A673 (cell line): Measurements from ENCODE around the gene CHMP3. TPM values are rescaled to one million over a fixed set of nuclear protein-coding genes. Genes with fewer than 3 reads are reported as not detected.

ENCODE experiments used
- BruUV-seq: library from RNA; stranded (reverse); fragments of 400-500 nt; replicated peaks from 2 replicates; lab custom pipeline; 2021; lab: Mats Ljungman, UMichigan
- CTCF ChIA-PET: fragments of 300-600 bp; sonication (Branson Sonifier 250); formaldehyde crosslinking; loops from one replicate; lab custom pipeline; 2022; ENCODE audit warnings: antibody characterized with exemption; lab: Charles Lee
- POLR2A ChIA-PET: fragments of 300-600 bp; sonication (Branson Sonifier 250); formaldehyde crosslinking; loops from one replicate; lab custom pipeline; 2022; ENCODE audit warnings: antibody characterized with exemption; ENCODE audit not compliant: low non-redundant PET; lab: Charles Lee
- DNase-seq: peaks from one replicate; pipeline ENCODE4 v3.0.0-alpha.2; 2015; ENCODE audit warnings: low spot score
- H3K27ac ChIP-seq: fragments of 200-600 bp; sonication (generic); 2 replicates; pipeline ENCODE4 v1.5.1; 2016; ENCODE audit warnings: mixed run types, low read depth, mild to moderate bottlenecking, mixed read lengths, antibody characterized with exemption, low read length; ENCODE audit not compliant: poor library complexity, severe bottlenecking
- H3K27me3 ChIP-seq: fragments of 200-600 bp; sonication (generic); replicated peaks from 2 replicates; pipeline ENCODE4 v1.6.1; 2017; ENCODE audit warnings: mixed run types, low read depth, mild to moderate bottlenecking, mixed read lengths, antibody characterized with exemption, low read length; ENCODE audit not compliant: insufficient read depth, poor library complexity
- H3K36me3 ChIP-seq: fragments of 200-600 bp; sonication (generic); 2 replicates; pipeline ENCODE4 v1.6.1; 2016; ENCODE audit warnings: mixed run types, mild to moderate bottlenecking, mixed read lengths, antibody characterized with exemption, low read length; ENCODE audit not compliant: insufficient read depth, poor library complexity, severe bottlenecking
- H3K4me1 ChIP-seq: fragments of 200-600 bp; sonication (generic); 2 replicates; pipeline ENCODE4 v1.6.1; 2017; ENCODE audit warnings: mixed run types, mild to moderate bottlenecking, mixed read lengths, antibody characterized with exemption, low read length; ENCODE audit not compliant: insufficient read depth, poor library complexity, severe bottlenecking
- H3K4me3 ChIP-seq: fragments of 200-600 bp; sonication (generic); 2 replicates; pipeline ENCODE4 v1.5.1; 2016; ENCODE audit warnings: low read depth, mixed run types, mild to moderate bottlenecking, mixed read lengths, low read length; ENCODE audit not compliant: poor library complexity, severe bottlenecking
- H3K9me3 ChIP-seq: fragments of 200-600 bp; sonication (generic); 2 replicates; pipeline ENCODE4 v1.6.1; 2016; ENCODE audit warnings: mixed run types, low read depth, mild to moderate bottlenecking, mixed read lengths, antibody characterized with exemption, low read length; ENCODE audit not compliant: poor library complexity, severe bottlenecking
- EZH2 ChIP-seq: fragments of 200-600 bp; sonication (generic); IDR thresholded peaks from 2 replicates; pipeline ENCODE4 v1.6.1; 2017; ENCODE audit warnings: borderline replicate concordance, low read depth, mild to moderate bottlenecking, mixed read lengths, antibody characterized with exemption, low read length; ENCODE audit not compliant: poor library complexity, severe bottlenecking
- intact Hi-C: fragments of 100-400 bp; cut with micrococcal nuclease; formaldehyde crosslinking; loops from one replicate; pipeline ENCODE4 v1.10.0; 2022; ENCODE audit not compliant: unreplicated experiment
- total RNA-seq: library from RNA; stranded (reverse); gene quantifications from 2 replicates; pipeline ENCODE4 v1.2.3, GENCODE V29; 2021
- TF ChIP-seq, protein P1 (sequence below): fragments of 300-800, 200-600 bp; sonication (generic); conservative IDR thresholded peaks from 2 replicates; pipeline ENCODE4 v1.5.1; 2017; ENCODE audit warnings: low read depth, mild to moderate bottlenecking, antibody characterized with exemption, low read length, moderate library complexity, mixed read lengths

The CHMP3 gene
- total RNA-seq, 1 experiment from 2014 or later: 87.5 TPM

DNA sequence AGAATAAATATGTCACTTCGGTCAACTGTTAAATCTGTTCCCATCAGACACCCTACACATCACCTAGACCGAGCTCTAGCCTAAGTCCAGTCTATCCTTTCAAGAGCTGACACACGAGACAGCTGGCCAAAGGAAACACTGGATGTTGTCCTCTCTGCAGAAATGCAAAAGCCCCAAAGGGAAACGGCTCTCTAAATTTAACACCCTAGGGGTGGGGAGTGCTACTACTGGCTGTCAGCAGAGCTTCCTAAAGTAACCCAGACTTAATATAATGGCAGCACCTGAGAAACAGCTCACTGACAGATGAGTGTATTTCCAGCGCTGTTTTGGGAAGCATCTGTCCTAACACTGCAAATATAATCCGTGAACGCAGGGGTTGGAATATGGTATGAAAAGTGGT, 55.6 kb downstream of the CHMP3 start:
- no peaks in the 10 kb centered on the region for H3K27me3 ChIP-seq
- ChIA-PET CTCF (no interaction called here), POLR2A (no interaction called here)
- TF ChIP-seq, protein P1, sequence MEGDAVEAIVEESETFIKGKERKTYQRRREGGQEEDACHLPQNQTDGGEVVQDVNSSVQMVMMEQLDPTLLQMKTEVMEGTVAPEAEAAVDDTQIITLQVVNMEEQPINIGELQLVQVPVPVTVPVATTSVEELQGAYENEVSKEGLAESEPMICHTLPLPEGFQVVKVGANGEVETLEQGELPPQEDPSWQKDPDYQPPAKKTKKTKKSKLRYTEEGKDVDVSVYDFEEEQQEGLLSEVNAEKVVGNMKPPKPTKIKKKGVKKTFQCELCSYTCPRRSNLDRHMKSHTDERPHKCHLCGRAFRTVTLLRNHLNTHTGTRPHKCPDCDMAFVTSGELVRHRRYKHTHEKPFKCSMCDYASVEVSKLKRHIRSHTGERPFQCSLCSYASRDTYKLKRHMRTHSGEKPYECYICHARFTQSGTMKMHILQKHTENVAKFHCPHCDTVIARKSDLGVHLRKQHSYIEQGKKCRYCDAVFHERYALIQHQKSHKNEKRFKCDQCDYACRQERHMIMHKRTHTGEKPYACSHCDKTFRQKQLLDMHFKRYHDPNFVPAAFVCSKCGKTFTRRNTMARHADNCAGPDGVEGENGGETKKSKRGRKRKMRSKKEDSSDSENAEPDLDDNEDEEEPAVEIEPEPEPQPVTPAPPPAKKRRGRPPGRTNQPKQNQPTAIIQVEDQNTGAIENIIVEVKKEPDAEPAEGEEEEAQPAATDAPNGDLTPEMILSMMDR: no peak
- no peak for TF ChIP-seq EZH2
- no peaks in the 10 kb centered on the region for H3K4me1 ChIP-seq
- H3K27ac ChIP-seq: no peak overlapping the region
- no peaks in the 10 kb centered on the region for H3K9me3 ChIP-seq
- no peak for DNase-seq
- no peak overlapping the region for H3K4me3 ChIP-seq
- intact Hi-C loops: no loop called here
- BruUV-seq: no TSS peak
- H3K36me3 ChIP-seq: peaks cover 4% of the 10 kb centered on the region

DNA sequence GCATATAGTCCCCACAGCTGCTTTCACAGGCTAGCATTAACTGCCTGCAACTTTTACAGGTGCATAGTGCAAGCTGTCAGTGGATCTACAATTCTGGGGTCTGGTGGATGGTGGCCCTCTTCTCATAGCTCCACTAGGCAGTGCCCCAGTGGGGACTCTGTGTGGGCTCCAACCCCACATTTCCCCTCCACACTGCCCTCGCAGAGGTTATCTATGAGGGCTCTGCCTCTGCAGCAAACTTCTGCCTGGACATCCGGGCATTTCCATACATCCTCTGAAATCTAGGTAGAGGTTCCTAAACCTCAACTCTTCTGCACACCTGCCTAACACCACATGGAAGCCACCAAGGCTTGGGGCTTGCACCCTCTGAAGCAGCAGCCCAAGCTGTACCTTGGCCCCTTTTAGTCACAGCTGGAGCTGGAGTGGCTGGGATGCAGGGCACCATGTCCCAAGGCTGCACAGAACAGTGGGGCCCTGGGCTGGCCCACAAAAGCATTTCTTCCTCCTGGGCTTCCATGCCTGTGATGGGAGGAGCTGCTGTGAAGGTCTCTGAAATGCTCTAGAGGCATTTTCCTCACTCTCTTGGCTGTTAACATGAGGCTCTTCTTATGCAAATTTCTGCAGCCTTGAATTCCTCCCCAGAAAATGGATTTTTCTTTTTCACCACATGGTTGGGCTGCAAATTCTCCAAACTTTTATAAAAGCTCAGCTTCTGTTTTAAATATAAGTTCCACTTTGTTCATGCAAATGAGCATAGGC, 62.7 kb downstream of the CHMP3 start:
- no peak for TF ChIP-seq EZH2
- TF ChIP-seq, protein P1: no peak
- ChIA-PET POLR2A (no interaction called here), CTCF (no interaction called here)
- no peaks in the 10 kb centered on the region for H3K4me1 ChIP-seq
- H3K36me3 ChIP-seq: peaks cover 41% of the 10 kb centered on the region
- DNase-seq: no peak
- H3K4me3 ChIP-seq: no peak overlapping the region
- peaks cover 14% of the 10 kb centered on the region for H3K9me3 ChIP-seq
- intact Hi-C loops: no loop called here
- no peaks in the 10 kb centered on the region for H3K27me3 ChIP-seq
- BruUV-seq: no TSS peak
- H3K27ac ChIP-seq: no peak overlapping the region

DNA sequence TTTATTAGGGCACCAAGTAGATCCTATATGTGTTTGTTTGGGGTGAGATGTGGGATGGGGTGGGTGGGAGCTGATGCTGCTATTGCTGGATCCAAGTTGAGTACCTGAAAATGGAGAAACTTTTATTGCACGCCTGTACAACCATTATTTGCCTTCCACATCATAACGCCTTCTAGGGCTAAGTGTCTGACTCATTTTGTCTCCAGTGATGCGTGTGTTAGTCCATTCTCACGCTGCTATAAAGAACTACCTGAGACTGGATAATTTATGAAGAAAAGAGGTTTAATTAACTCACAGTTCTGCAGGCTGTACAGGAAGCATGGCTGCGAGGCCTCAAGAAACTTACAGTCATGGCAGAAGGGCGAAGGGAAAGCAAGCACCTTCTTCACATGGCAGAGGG, 63.9 kb downstream of the CHMP3 start:
- Histone ChIP-seq H3K36me3 (peaks cover 39% of the 10 kb centered on the region), H3K4me1 (no peaks in the 10 kb centered on the region), H3K4me3 (no peak overlapping the region), H3K27me3 (no peaks in the 10 kb centered on the region), H3K9me3 (peaks cover 14% of the 10 kb centered on the region), H3K27ac (no peak overlapping the region)
- TF ChIP-seq, protein P1: no peak
- no peak for TF ChIP-seq EZH2
- intact Hi-C loops: no loop called here
- CTCF ChIA-PET: no interaction called here
- POLR2A ChIA-PET: no interaction called here
- DNase-seq: no peak
- BruUV-seq: no TSS peak
